Stimulated activated CD4-positive, alpha-beta T cell treated with anti-CD3 and anti-CD28 coated beads, Interleukin-1b, Interleukin-23, amount 100 ng/mL, for 48 hours (primary cell): ENCODE results near the gene LRBA.
"Not testable (repeated sequence)": the region's sequence is repeated elsewhere in the genome, so short reads cannot be mapped to it uniquely, and the experiment has no call there.

ENCODE experiments used
- DNase-seq: peaks from one replicate; pipeline ENCODE4 v3.0.0-alpha.2; 2020

The LRBA gene

GRCh38 chr4:150781191-150781590, 233.9 kb downstream of the LRBA start:
- no peak for DNase-seq

- no peak for DNase-seq
These were observed 235.4 kb downstream of the LRBA start for GRCh38 chr4:150779707-150780106.

GRCh38 chr4:150773729-150774449, 241.2 kb downstream of the LRBA start:
- DNase-seq, result no peak

GRCh38 chr4:150773032-150773431, 242.1 kb downstream of the LRBA start:
- DNase-seq, result no peak

GRCh38 chr4:150771382-150771781, 243.7 kb downstream of the LRBA start:
- DNase-seq, result no peak

- DNase-seq, result no peak
These were observed 245.2 kb downstream of the LRBA start for GRCh38 chr4:150769845-150770244.

- no peak for DNase-seq
These were observed 245.8 kb downstream of the LRBA start for GRCh38 chr4:150769248-150769647.

GRCh38 chr4:150768497-150768896, 246.6 kb downstream of the LRBA start:
- no peak for DNase-seq

GRCh38 chr4:150765216-150765615, 249.9 kb downstream of the LRBA start:
- DNase-seq, result no peak

GRCh38 chr4:150751648-150752047, 263.4 kb downstream of the LRBA start:
- no peak for DNase-seq

GRCh38 chr4:150750824-150751223, 264.3 kb downstream of the LRBA start:
- DNase-seq, result no peak

GRCh38 chr4:150746156-150746555, 268.9 kb downstream of the LRBA start:
- DNase-seq, result no peak

- DNase-seq, result no peak
These were observed 270.5 kb downstream of the LRBA start for GRCh38 chr4:150744570-150744969.

- no peak for DNase-seq
These were observed 271.3 kb downstream of the LRBA start for GRCh38 chr4:150743564-150744342.

GRCh38 chr4:150742930-150743329, 272.2 kb downstream of the LRBA start:
- not testable (repeated sequence) for DNase-seq

- no peak for DNase-seq
These were observed 275.5 kb downstream of the LRBA start for GRCh38 chr4:150739591-150739990.

GRCh38 chr4:150725957-150726523, 289.0 kb downstream of the LRBA start:
- no peak for DNase-seq

GRCh38 chr4:150723727-150724411, 291.2 kb downstream of the LRBA start:
- DNase-seq, result no peak

GRCh38 chr4:150722908-150723362, 292.1 kb downstream of the LRBA start:
- no peak for DNase-seq

GRCh38 chr4:150720973-150721518, 294.0 kb downstream of the LRBA start:
- DNase-seq, result no peak

- no peak for DNase-seq
These were observed 297.1 kb downstream of the LRBA start for GRCh38 chr4:150717952-150718351.

- DNase-seq, result no peak
These were observed 300.3 kb downstream of the LRBA start for GRCh38 chr4:150714462-150715438.
